Neural cell (in vitro differentiated cells): ENCODE data around the gene SP3. TPM values are rescaled to one million over a fixed set of nuclear protein-coding genes. Genes with fewer than 3 reads are reported as not detected.

Experiments
- H2AFZ ChIP-seq: fragments of 200-600, 300-800 bp; sonication (generic), shearing (Covaris generic); 2 replicates; pipeline ENCODE4 v1.6.0; 2014; ENCODE audit warnings: low read depth, mild to moderate bottlenecking, antibody characterized with exemption, low read length, moderate library complexity
- H3F3A ChIP-seq: fragments of 200-600 bp; shearing (Covaris generic); 2 replicates; pipeline ENCODE4 v1.6.1; 2016; ENCODE audit warnings: mild to moderate bottlenecking, moderate library complexity, mixed read lengths, antibody characterized with exemption, low read length; ENCODE audit not compliant: insufficient read depth, poor library complexity, severe bottlenecking
- H3K27ac ChIP-seq: fragments of 200-600, 300-800 bp; sonication (generic), shearing (Covaris generic); 2 replicates; pipeline ENCODE4 v1.5.1; 2014; ENCODE audit warnings: mild to moderate bottlenecking, low read length, moderate library complexity
- H3K27me3 ChIP-seq: fragments of 300-800, 200-600 bp; sonication (generic), shearing (Covaris generic); 2 replicates; pipeline ENCODE4 v1.6.0; 2014; ENCODE audit warnings: mild to moderate bottlenecking, low read depth, low read length, moderate library complexity; ENCODE audit not compliant: insufficient read depth
- H3K36me3 ChIP-seq: fragments of 300-800, 200-600 bp; sonication (generic), shearing (Covaris generic); 2 replicates; pipeline ENCODE4 v1.5.1; 2014; ENCODE audit warnings: mild to moderate bottlenecking, antibody characterized with exemption, low read length, moderate library complexity; ENCODE audit not compliant: insufficient read depth
- H3K4me2 ChIP-seq: fragments of 300-800, 200-600 bp; sonication (generic), shearing (Covaris generic); 2 replicates; pipeline ENCODE4 v1.6.0; 2014; ENCODE audit warnings: mild to moderate bottlenecking, low read length
- H3K4me3 ChIP-seq: fragments of 300-800, 200-600 bp; sonication (generic), shearing (Covaris generic); 2 replicates; pipeline ENCODE4 v1.5.1; 2014; ENCODE audit warnings: mild to moderate bottlenecking, low read length, moderate library complexity
- H3K79me2 ChIP-seq: fragments of 200-600 bp; shearing (Covaris generic); replicated peaks from 2 replicates; pipeline ENCODE4 v1.6.0; 2014; ENCODE audit warnings: mild to moderate bottlenecking, low read length, moderate library complexity; ENCODE audit not compliant: insufficient read depth
- H3K9ac ChIP-seq: fragments of 300-800, 200-600 bp; sonication (generic), shearing (Covaris generic); 2 replicates; pipeline ENCODE4 v1.6.1; 2016; ENCODE audit warnings: mild to moderate bottlenecking, low read length, mixed read lengths
- H3K9me2 ChIP-seq: fragments of 200-600 bp; shearing (Covaris generic); 2 replicates; pipeline ENCODE4 v1.6.1; 2016; ENCODE audit warnings: mild to moderate bottlenecking, low read length, mixed read lengths; ENCODE audit not compliant: insufficient read depth
- H3K9me3 ChIP-seq: fragments of 200-600, 300-800 bp; sonication (generic), shearing (Covaris generic); 2 replicates; pipeline ENCODE4 v1.6.1; 2016; ENCODE audit warnings: mild to moderate bottlenecking, mixed run types, low read length, moderate library complexity, mixed read lengths
- H4K20me1 ChIP-seq: fragments of 200-600 bp; shearing (Covaris generic); 2 replicates; pipeline ENCODE4 v1.6.1; 2016; ENCODE audit warnings: mild to moderate bottlenecking, mixed run types; ENCODE audit not compliant: insufficient read depth
- EP300 ChIP-seq: fragments of 450-650 bp; conservative IDR thresholded peaks from 2 replicates; pipeline ENCODE4 v1.6.1; 2014; ENCODE audit warnings: antibody characterized with exemption, mild to moderate bottlenecking, moderate library complexity; ENCODE audit not compliant: poor library complexity, severe bottlenecking
- EZH2 ChIP-seq: fragments of 200-600, 300-800 bp; shearing (Covaris generic), sonication (generic); IDR thresholded peaks from 2 replicates; pipeline ENCODE4 v1.6.1; 2014; ENCODE audit warnings: antibody characterized with exemption, low read length, borderline replicate concordance, mild to moderate bottlenecking; ENCODE audit not compliant: insufficient read depth, poor library complexity, severe bottlenecking
- MXI1 ChIP-seq: fragments of 450-650 bp; conservative IDR thresholded peaks from 2 replicates; pipeline ENCODE4 v1.6.1; 2014; ENCODE audit warnings: antibody characterized with exemption, mild to moderate bottlenecking; ENCODE audit not compliant: poor library complexity, severe bottlenecking
- POLR2AphosphoS5 ChIP-seq: IDR thresholded peaks from 2 replicates; pipeline ENCODE4 v1.6.1; 2012
- RAD21 ChIP-seq: fragments of 450-650 bp; conservative IDR thresholded peaks from 2 replicates; pipeline ENCODE4 v1.6.1; 2014; ENCODE audit warnings: antibody characterized with exemption, mild to moderate bottlenecking, moderate library complexity
- SMC3 ChIP-seq: fragments of 450-650 bp; conservative IDR thresholded peaks from 2 replicates; pipeline ENCODE4 v1.6.1; 2014; ENCODE audit warnings: antibody characterized with exemption, mild to moderate bottlenecking, moderate library complexity; ENCODE audit not compliant: poor library complexity
- TAF1 ChIP-seq: IDR thresholded peaks from 2 replicates; pipeline ENCODE4 v1.6.1; 2012; ENCODE audit warnings: low read depth
- polyA plus RNA-seq: library from polyadenylated mRNA; depleted of rRNA; stranded (reverse); fragments of >200 nt; gene quantifications from 2 replicates; pipeline ENCODE4 v1.2.3, GENCODE V29; 2014
- TF ChIP-seq, protein P1 (sequence below): IDR thresholded peaks from 2 replicates; pipeline ENCODE4 v1.6.1; 2012; ENCODE audit warnings: borderline replicate concordance
- TF ChIP-seq, protein P2 (sequence below): fragments of 450-650 bp; IDR thresholded peaks from 2 replicates; pipeline ENCODE4 v1.5.1; 2014; ENCODE audit warnings: antibody characterized with exemption, mild to moderate bottlenecking, moderate library complexity; ENCODE audit not compliant: poor library complexity, severe bottlenecking

Gene SP3
- polyA plus RNA-seq, 1 donor from 2014 or later = 57.8 TPM

DNA sequence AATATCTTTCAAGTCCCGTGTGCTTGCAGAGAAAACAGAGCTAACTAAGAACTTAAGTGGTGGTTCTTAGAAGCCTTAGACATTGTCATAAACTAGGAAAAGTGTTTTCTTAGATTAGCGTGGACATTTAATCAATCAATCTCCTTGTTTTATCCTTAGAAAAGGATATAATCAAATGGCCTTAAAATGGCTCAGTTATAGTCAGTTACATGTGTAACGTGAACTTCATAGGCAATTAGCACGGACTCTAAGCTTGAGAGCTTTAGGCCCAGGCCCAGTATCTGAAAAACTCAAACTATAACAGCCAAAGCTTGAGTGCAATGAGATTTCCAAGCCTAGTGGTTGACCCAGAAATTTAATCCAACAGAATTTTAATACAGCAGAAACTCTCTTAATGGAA lies 43.5 kb upstream of the SP3 start:
- Histone ChIP-seq H3K9me3 (no peaks in the 10 kb centered on the region), H3K4me3 (no peak overlapping the region), H3K36me3 (no peaks in the 10 kb centered on the region), H3F3A (no peaks in the 10 kb centered on the region), H3K9me2 (no peaks in the 10 kb centered on the region), H3K9ac (no peak overlapping the region), H4K20me1 (no peaks in the 10 kb centered on the region), H3K27ac (no peak overlapping the region), H3K4me2 (no peak overlapping the region), H2AFZ (no peak overlapping the region), H3K27me3 (no peaks in the 10 kb centered on the region), H3K79me2 (no peaks in the 10 kb centered on the region)
- TF ChIP-seq, protein P1, sequence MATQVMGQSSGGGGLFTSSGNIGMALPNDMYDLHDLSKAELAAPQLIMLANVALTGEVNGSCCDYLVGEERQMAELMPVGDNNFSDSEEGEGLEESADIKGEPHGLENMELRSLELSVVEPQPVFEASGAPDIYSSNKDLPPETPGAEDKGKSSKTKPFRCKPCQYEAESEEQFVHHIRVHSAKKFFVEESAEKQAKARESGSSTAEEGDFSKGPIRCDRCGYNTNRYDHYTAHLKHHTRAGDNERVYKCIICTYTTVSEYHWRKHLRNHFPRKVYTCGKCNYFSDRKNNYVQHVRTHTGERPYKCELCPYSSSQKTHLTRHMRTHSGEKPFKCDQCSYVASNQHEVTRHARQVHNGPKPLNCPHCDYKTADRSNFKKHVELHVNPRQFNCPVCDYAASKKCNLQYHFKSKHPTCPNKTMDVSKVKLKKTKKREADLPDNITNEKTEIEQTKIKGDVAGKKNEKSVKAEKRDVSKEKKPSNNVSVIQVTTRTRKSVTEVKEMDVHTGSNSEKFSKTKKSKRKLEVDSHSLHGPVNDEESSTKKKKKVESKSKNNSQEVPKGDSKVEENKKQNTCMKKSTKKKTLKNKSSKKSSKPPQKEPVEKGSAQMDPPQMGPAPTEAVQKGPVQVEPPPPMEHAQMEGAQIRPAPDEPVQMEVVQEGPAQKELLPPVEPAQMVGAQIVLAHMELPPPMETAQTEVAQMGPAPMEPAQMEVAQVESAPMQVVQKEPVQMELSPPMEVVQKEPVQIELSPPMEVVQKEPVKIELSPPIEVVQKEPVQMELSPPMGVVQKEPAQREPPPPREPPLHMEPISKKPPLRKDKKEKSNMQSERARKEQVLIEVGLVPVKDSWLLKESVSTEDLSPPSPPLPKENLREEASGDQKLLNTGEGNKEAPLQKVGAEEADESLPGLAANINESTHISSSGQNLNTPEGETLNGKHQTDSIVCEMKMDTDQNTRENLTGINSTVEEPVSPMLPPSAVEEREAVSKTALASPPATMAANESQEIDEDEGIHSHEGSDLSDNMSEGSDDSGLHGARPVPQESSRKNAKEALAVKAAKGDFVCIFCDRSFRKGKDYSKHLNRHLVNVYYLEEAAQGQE = no peak
- TF ChIP-seq, protein P2, sequence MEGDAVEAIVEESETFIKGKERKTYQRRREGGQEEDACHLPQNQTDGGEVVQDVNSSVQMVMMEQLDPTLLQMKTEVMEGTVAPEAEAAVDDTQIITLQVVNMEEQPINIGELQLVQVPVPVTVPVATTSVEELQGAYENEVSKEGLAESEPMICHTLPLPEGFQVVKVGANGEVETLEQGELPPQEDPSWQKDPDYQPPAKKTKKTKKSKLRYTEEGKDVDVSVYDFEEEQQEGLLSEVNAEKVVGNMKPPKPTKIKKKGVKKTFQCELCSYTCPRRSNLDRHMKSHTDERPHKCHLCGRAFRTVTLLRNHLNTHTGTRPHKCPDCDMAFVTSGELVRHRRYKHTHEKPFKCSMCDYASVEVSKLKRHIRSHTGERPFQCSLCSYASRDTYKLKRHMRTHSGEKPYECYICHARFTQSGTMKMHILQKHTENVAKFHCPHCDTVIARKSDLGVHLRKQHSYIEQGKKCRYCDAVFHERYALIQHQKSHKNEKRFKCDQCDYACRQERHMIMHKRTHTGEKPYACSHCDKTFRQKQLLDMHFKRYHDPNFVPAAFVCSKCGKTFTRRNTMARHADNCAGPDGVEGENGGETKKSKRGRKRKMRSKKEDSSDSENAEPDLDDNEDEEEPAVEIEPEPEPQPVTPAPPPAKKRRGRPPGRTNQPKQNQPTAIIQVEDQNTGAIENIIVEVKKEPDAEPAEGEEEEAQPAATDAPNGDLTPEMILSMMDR = no peak
- TF ChIP-seq EZH2 (no peak), RAD21 (no peak), POLR2AphosphoS5 (no peak), MXI1 (no peak), SMC3 (no peak), EP300 (no peak), TAF1 (no peak)

DNA sequence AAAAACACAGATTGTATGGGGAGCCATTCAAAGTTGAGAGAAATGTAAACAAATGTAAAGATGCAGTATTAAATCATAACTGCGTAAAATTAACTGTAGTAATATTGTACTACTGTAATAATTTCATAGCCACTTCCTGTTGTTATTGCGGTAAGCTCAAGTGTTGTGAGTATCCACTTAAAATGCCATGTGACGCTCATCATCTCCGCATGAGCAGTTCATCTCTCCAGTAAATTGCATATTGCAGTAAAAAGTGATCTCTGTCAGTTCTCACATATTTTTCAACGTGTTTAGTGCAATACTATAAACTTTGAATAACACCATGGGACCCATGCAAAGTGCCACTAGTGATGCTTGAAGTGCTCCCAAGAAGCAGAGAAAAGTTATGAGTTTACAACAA lies 41.8 kb upstream of the SP3 start:
- no peaks in the 10 kb centered on the region for H3K36me3 ChIP-seq
- TF ChIP-seq, protein P2 = no peak
- peak; percentile 25 for TF ChIP-seq EP300
- TF ChIP-seq POLR2AphosphoS5 = peak; percentile 83

More for the DNA sequence above, 41.8 kb upstream of the SP3 start:
- H3K9ac ChIP-seq = no peak overlapping the region
- no peaks in the 10 kb centered on the region for H3K9me3 ChIP-seq
- H3K4me3 ChIP-seq = no peak overlapping the region
- no peaks in the 10 kb centered on the region for H3K9me2 ChIP-seq
- H3K27me3 ChIP-seq = no peaks in the 10 kb centered on the region
- no peak overlapping the region for H2AFZ ChIP-seq
- no peak overlapping the region for H3K27ac ChIP-seq
- H3F3A ChIP-seq = no peaks in the 10 kb centered on the region
- H3K4me2 ChIP-seq = no peak overlapping the region
- no peaks in the 10 kb centered on the region for H4K20me1 ChIP-seq
- no peaks in the 10 kb centered on the region for H3K79me2 ChIP-seq
